ENCODE data around the gene CASZ1.

CASZ1 gene

GRCh38 chr1:10777749-10778574 is 18.5 kb downstream of the CASZ1 start:
- TF ChIP-seq CTCF (IDR thresholded peaks at IDR 0.05; ENCODE audit: extremely low read depth, missing control alignments): no peak
- DNase-seq (ENCODE audit: low spot score): no peak

DNA sequence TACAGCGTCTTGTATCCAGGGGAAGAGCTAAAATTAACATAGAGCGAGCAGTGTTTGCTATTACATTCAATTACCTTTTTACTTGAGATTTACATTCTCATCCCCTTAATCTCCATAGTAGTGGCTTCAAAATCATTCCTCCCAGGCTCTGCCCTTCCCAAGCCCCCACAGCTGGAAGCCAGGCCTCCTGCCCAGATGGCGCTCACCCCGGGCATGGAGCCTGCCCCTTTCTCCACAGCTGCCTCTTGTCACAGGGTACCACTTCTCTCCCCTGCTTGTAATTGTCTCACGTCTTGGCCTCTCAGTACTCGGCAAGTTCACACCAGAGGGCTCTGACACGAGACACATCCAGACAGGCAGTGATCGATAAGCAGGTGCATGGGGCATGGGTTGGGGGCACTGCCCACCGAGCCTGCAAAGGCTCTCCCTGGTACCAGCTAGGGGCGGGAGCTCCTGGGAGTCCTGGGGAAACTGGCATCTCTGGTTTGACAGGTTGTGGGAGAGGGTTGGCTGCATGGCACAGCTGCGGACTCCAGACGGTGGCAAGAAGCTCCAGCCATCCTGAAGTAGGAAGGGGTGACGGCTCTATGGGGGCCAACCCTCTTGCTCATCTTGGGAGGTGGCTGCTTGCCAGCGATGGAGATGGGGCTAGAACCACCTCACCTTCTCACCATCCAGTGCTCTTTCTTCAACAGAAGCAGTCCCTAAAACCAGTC is 20.1 kb downstream of the CASZ1 start:
- no peak for TF ChIP-seq CTCF (IDR thresholded peaks at IDR 0.05; ENCODE audit: extremely low read depth, missing control alignments)
- DNase-seq (ENCODE audit: low spot score): no peak

DNA sequence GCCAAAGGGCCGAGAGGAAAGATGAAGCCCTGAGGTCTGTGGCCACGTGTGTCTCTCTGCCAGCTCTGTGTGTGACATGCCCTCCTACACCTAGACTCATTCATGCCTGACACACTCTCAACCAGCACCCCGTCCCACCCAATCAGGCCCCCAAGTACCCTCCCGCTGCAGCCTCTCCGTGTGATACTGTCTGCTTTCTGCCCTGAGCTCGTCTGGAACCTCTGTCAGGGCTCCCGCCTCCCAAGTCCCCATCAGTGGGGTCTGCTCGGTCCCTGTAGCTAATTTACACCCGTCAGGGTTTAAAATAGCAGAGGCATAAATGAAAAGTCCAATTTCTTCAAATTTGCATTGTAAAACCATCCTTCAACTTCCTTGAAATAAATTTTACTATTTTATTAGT is 20.7 kb downstream of the CASZ1 start:
- no peak for DNase-seq (ENCODE audit: low spot score)
- TF ChIP-seq CTCF (IDR thresholded peaks at IDR 0.05; ENCODE audit: extremely low read depth, missing control alignments): no peak

DNA sequence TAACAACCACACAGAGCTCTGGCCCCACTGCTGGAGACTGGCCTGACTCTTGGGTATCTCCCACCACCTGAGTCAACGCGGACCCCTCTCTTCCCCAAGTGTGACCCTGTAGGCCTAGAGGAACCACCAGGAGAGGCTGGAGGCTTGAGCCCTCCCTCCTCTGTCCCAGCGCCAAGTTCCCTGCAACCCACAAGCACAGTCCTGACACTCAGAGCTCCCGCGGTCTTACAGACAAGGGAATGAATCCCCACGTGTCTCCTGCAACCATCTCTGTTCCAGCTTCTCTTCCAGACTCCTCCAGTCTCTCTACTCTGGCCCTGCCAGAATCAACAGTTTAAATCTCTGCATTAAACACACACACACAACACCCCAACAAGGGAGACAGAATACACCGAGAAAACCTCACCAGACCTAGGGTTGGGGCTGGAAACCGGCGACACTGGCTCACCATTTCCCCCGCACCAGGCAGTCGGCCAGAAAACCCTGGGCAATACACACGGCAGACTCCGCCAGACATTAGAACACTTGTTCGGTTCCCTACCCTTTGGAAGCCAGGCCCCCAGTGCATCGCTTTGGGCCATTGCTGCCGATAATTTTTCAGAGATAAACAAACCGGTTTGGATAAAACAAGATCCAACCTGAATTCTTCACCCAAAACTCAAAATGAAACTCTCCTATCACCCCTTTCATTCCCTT is 21.7 kb downstream of the CASZ1 start:
- DNase-seq (ENCODE audit: low spot score): no peak

DNA sequence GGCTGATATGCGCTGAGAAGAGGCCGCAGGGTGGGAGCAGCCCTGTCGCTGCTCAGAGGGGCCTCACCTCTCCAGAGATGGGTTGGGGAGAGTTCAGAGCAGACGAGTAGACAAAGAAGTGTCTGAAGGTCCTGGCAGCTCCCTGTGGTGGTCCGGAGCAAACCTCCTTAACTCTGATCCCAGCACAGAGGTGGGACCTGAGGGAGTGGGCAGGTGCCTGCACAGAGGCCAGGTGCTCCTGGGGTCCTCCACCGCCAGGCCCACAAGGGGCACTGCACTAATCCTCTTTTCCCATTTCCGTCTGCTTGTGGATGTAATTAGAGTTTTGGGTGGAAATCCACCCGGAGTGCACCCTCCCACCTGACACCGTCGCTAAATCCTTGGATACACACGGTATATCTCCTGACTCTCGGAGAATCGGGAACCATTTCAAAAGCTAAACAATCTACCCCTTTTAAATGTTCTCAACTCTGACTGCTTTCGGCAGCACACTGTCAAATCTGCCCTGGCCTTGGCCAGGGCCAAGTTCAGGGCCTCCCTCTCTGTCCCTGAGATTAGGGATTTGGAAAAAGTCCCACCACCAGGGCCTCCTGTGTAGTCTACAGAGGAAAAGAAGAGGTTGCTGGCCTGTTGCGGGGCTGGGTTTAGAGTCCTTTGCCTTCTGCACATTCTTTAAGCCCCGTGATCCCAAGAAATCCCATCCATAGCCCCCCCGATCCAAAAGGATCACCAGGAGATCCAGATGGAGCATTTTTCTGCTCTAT is 22.4 kb downstream of the CASZ1 start:
- DNase-seq (ENCODE audit: low spot score): no peak
- no peak for TF ChIP-seq CTCF (IDR thresholded peaks at IDR 0.05; ENCODE audit: extremely low read depth, missing control alignments)

More for the DNA sequence above, 21.7 kb downstream of the CASZ1 start:
- no peak for TF ChIP-seq CTCF (IDR thresholded peaks at IDR 0.05; ENCODE audit: extremely low read depth, missing control alignments)

GRCh38 chr1:10773376-10773775 is 23.1 kb downstream of the CASZ1 start:
- no peak for TF ChIP-seq CTCF (IDR thresholded peaks at IDR 0.05; ENCODE audit: extremely low read depth, missing control alignments)
- no peak for DNase-seq (ENCODE audit: low spot score)
